GM13976 (cell line): ENCODE measurements around the gene MMP15.

Source experiments
- DNase-seq: peaks from one replicate; pipeline ENCODE4 v3.0.0; 2012; ENCODE audit warnings: low spot score
- CTCF ChIP-seq: IDR thresholded peaks from 2 replicates; pipeline ENCODE4 v1.5.1; 2012; ENCODE audit warnings: borderline replicate concordance, mild to moderate bottlenecking; ENCODE audit not compliant: insufficient read depth; ENCODE audit errors: extremely low read depth, missing control alignments, control extremely low read depth
- in situ Hi-C: fragments of 300-500 bp; cut with MboI; formaldehyde crosslinking; loops from one replicate; pipeline ENCODE4 v1.12.0; 2022; ENCODE audit warnings: low sequenced_read_pairs, mixed read lengths, inconsistent platforms; ENCODE audit not compliant: unreplicated experiment

MMP15 gene

DNA sequence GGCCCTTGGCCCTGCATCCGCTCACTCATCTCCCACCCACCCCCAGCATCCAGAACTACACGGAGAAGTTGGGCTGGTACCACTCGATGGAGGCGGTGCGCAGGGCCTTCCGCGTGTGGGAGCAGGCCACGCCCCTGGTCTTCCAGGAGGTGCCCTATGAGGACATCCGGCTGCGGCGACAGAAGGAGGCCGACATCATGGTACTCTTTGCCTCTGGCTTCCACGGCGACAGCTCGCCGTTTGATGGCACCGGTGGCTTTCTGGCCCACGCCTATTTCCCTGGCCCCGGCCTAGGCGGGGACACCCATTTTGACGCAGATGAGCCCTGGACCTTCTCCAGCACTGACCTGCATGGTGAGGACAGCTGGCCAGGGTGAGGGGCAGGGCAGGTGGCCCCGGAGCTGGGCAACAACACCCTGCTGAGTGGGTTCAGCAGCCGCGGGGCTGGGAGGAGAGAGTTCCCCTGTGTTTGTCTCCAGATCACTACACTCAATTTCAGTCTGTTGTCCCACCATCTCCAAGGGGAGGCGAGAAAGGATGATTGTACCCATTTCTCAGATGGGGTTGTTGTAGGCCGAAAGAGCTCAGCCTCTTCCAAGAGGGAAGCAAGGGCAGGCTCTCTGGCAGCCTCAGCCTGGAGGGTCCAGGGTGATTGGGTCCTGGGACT lies 14.4 kb downstream of the MMP15 start:
- in situ Hi-C loops = no loop called here
- TF ChIP-seq CTCF = no peak
- DNase-seq = no peak

- in situ Hi-C loops = no loop called here
- no peak for TF ChIP-seq CTCF
Observed at GRCh38 chr16:58040496-58040846, 14.9 kb downstream of the MMP15 start.

DNA sequence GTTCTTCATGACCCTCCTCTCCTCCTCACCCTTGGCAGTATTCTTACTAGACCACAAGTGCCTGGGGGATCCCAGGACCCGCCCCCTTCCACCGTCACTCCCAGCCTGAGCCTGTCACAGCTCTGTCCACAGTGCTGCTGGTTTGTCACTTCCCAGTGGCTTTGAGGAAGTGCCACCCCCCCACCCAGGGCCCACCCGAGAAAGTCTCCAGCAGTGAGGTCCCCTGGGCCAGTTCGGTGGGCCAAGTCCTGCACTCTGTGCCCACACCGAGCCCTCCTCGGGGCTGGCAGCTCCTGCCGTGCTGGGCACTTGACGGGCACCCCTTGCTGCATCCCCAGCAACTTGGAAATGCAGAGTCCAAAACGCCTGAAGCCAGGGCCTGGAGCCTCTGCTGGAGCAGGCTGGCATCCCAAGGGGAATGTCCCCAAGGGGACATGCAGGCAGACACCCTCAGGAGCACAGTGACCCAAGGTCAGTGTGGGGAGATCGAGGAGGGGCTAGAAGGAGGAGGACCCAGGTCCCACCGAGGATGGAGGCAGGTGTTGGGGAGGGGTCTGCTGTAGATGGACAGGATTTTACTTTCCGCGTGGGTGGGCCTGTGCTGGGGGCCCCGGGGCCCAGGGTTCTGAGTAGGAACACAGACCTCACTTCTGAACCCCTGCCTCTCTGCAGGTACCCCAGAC lies 15.5 kb downstream of the MMP15 start:
- in situ Hi-C loops = no loop called here
- no peak for DNase-seq
- TF ChIP-seq CTCF = no peak

More at GRCh38 chr16:58040496-58040846, 14.9 kb downstream of the MMP15 start:
- no peak for DNase-seq

DNA sequence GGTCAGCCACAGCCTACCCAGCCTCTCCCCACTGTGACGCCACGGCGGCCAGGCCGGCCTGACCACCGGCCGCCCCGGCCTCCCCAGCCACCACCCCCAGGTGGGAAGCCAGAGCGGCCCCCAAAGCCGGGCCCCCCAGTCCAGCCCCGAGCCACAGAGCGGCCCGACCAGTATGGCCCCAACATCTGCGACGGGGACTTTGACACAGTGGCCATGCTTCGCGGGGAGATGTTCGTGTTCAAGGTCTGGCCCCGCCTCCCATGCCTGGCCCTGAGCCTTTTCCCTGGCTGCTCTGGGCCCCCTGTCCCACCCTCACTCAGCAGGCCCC lies 16.0 kb downstream of the MMP15 start:
- DNase-seq = no peak
- no peak for TF ChIP-seq CTCF

GRCh38 chr16:58042001-58042885 lies 16.7 kb downstream of the MMP15 start:
- in situ Hi-C loops = no loop called here
- DNase-seq = no peak
- no peak for TF ChIP-seq CTCF

More for the DNA sequence above, 16.0 kb downstream of the MMP15 start:
- in situ Hi-C loops = no loop called here

DNA sequence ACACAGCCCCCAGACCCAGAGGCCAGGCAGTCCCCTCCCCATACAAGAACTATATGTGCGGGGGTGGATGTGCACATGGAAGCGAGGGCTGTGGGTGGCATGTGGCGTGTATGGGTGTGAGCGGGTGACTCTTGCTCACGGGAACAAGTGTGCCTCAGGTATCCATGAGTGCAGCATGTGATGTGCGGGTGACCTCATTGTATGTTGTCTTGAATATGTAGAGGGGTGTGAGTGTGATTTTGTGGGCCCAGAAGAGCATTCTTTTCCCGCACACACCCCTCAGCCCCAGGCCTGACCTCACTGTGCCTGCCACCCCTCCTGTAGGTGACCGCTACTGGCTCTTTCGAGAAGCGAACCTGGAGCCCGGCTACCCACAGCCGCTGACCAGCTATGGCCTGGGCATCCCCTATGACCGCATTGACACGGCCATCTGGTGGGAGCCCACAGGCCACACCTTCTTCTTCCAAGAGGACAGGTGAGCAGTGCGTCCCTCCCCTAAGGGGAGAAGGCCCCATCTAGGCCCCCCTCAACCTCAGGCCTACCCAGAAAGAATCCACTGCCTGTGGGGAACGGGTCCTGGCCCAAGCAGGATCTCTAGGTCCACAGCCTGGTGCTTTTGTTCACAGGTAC lies 17.4 kb downstream of the MMP15 start:
- no peak for TF ChIP-seq CTCF
- DNase-seq = no peak
- in situ Hi-C loops = no loop called here
